A549 (cell line): ENCODE results near the gene DAB1. TPM values are rescaled to one million over a fixed set of nuclear protein-coding genes. Genes with fewer than 3 reads are reported as not detected.
A peak's percentile ranks its signal among the peaks of the same experiment; 100 is the strongest.

Source experiments
- ATAC-seq, 2 experiments: fragments of 200-7000 bp in 1 of 2; fragments of >200 bp in 1 of 2; cut with Nextera tagmentation in 1 of 2; cut with Tn5 transposase in 1 of 2; 3 replicates each; pipeline versions ENCODE4 v1.8.0 to v1.9.1; 2018 to 2020; ENCODE audit warnings: mild to moderate bottlenecking in 1 of 2, moderate library complexity in 1 of 2
- CTCF ChIA-PET: fragments of 300-600 bp; sonication (Branson Sonifier 250); formaldehyde crosslinking; extraction: SDS; loops from one replicate; lab custom pipeline; 2021; ENCODE audit warnings: antibody characterized with exemption, inconsistent platforms; lab: Yijun Ruan, JAX
- POLR2A ChIA-PET: fragments of 350-600 bp; formaldehyde crosslinking; extraction: SDS; loops from one replicate; lab custom pipeline; 2021; ENCODE audit warnings: antibody characterized with exemption, inconsistent platforms; lab: Yijun Ruan, JAX
- DNase-seq, 2 experiments: peaks; one replicate each; pipeline versions ENCODE4 v3.0.0 to v3.0.0-alpha.2; 2011 to 2016; ENCODE audit warnings: low read depth in 1 of 2, low spot score in 1 of 2
- FAIRE-seq: peaks from 2 replicates; lab custom pipeline; 2011; peaks lifted over from hg19 to GRCh38; lab: Jason Lieb, UNC
- H3K27ac ChIP-seq, 2 experiments: fragments of >200 bp; sonication (Bioruptor Twin); formaldehyde crosslinking; 3 replicates each; pipeline ENCODE4 v1.5.1; 2016 to 2017
- H3K4me1 ChIP-seq: fragments of >200 bp; sonication (Bioruptor Twin); formaldehyde crosslinking; 3 replicates; pipeline ENCODE4 v1.6.1; 2016
- H3K4me2 ChIP-seq: fragments of >200 bp; sonication (Bioruptor Twin); formaldehyde crosslinking; 3 replicates; pipeline ENCODE4 v1.6.1; 2016
- H3K4me3 ChIP-seq: fragments of >200 bp; sonication (Bioruptor Twin); formaldehyde crosslinking; 3 replicates; pipeline ENCODE4 v1.5.1; 2016
- H3K9me3 ChIP-seq: fragments of >200 bp; sonication (Bioruptor Twin); formaldehyde crosslinking; 3 replicates; pipeline ENCODE4 v1.6.1; 2016
- BHLHE40 ChIP-seq: IDR thresholded peaks from 2 replicates; pipeline ENCODE4 v1.6.1; 2012; ENCODE audit warnings: low read depth, low read length, inconsistent platforms
- CBX8 ChIP-seq: fragments of 200-600 bp; sonication (generic); IDR thresholded peaks from 2 replicates; pipeline ENCODE4 v1.6.1; 2016
- CEBPB ChIP-seq, 2 experiments: fragments of >200 bp in 1 of 2; sonication (Bioruptor Twin) in 1 of 2; formaldehyde crosslinking in 1 of 2; IDR thresholded peaks; 2 replicates each; pipeline ENCODE4 v1.6.1; 2012 to 2016
- CHD2 ChIP-seq: fragments of 150-350 bp; IDR thresholded peaks from 2 replicates; pipeline ENCODE4 v1.6.1; 2014; ENCODE audit warnings: low read length; ENCODE audit not compliant: partially characterized antibody
- FOSL2 ChIP-seq, 2 experiments: fragments of 450-650 bp in 1 of 2; fragments of >200 bp in 1 of 2; sonication (Bioruptor Twin) in 1 of 2; formaldehyde crosslinking; IDR thresholded peaks; 2 replicates each; pipeline versions ENCODE4 v1.5.0 to v1.6.1; 2016 to 2020; ENCODE audit warnings: mild to moderate bottlenecking in 1 of 2, moderate library complexity in 1 of 2
- HOXA7 ChIP-seq: fragments of 250-450 bp; sonication (Bioruptor Pico); IDR thresholded peaks from 2 replicates; pipeline ENCODE4 v1.5.0; 2020; ENCODE audit warnings: mild to moderate bottlenecking, moderate library complexity
- KDM1A ChIP-seq: fragments of 200-600 bp; sonication (generic); IDR thresholded peaks from 2 replicates; pipeline ENCODE4 v1.6.1; 2016; ENCODE audit warnings: low read depth, mild to moderate bottlenecking
- KDM5A ChIP-seq: fragments of 200-600 bp; sonication (generic); IDR thresholded peaks from 2 replicates; pipeline ENCODE4 v1.6.1; 2016; ENCODE audit warnings: antibody characterized with exemption, mild to moderate bottlenecking
- MAFK ChIP-seq: fragments of 450-650 bp; IDR thresholded peaks from 2 replicates; pipeline ENCODE4 v1.6.1; 2014; ENCODE audit not compliant: partially characterized antibody
- MAZ ChIP-seq: fragments of 150-350 bp; IDR thresholded peaks from 2 replicates; pipeline ENCODE4 v1.6.1; 2014; ENCODE audit warnings: antibody characterized with exemption, low read depth, low read length, borderline replicate concordance
- MYC ChIP-seq: IDR thresholded peaks from 2 replicates; pipeline ENCODE4 v1.6.1; 2012; ENCODE audit warnings: mild to moderate bottlenecking, inconsistent platforms, low read length, improper control_type of control experiment, borderline replicate concordance
- NPAS2 ChIP-seq: fragments of 250-450 bp; sonication (Bioruptor Pico); IDR thresholded peaks from 2 replicates; pipeline ENCODE4 v1.8.0; 2022; ENCODE audit warnings: mild to moderate bottlenecking, moderate library complexity, borderline replicate concordance
- POLR2A ChIP-seq: IDR thresholded peaks from 2 replicates; pipeline ENCODE4 v1.6.1; 2012; ENCODE audit warnings: mild to moderate bottlenecking, low read length
- RARB ChIP-seq: fragments of 250-450 bp; sonication (Bioruptor Pico); IDR thresholded peaks from 2 replicates; pipeline ENCODE4 v1.8.0; 2021; ENCODE audit warnings: mild to moderate bottlenecking, moderate library complexity
- TFCP2L1 ChIP-seq: fragments of 250-450 bp; sonication (Bioruptor Pico); IDR thresholded peaks from 2 replicates; pipeline ENCODE4 v1.5.0; 2021; ENCODE audit warnings: mild to moderate bottlenecking
- ZNF302 ChIP-seq: fragments of 250-450 bp; sonication (Bioruptor Pico); IDR thresholded peaks from 2 replicates; pipeline ENCODE4 v1.9.0; 2021; ENCODE audit warnings: inconsistent platforms, mild to moderate bottlenecking, moderate library complexity
- WGBS: methylation state at CpG from one replicate; pipeline ENCODE4 v1.1.6; 2017; ENCODE audit errors: missing lambda C conversion rate; 5-methylcytosine and 5-hydroxymethylcytosine counted together
- polyA plus RNA-seq, 4 experiments: library from polyadenylated mRNA; depleted of rRNA in 3 of 4; stranded (reverse); fragments of >200 nt; fragmentation: RNase III in 1 of 4; extraction: RNeasy Plus Mini Kit Qiagen cat#74134 plus additional on column Dnase treatment in 1 of 4; gene quantifications; 2 replicates in 3 of 4; 3 replicates in 1 of 4; pipeline ENCODE4 v1.2.3, GENCODE V29; 2011 to 2017
- TF ChIP-seq, protein P1 (sequence below): fragments of 450-650 bp; IDR thresholded peaks from 2 replicates; pipeline ENCODE4 v1.6.1; 2014; ENCODE audit warnings: antibody characterized with exemption
- TF ChIP-seq, protein P2 (sequence below): IDR thresholded peaks from 2 replicates; pipeline ENCODE4 v1.6.1; 2012; ENCODE audit warnings: low read depth, borderline replicate concordance
- TF ChIP-seq, protein P3 (sequence below): fragments of 250-450 bp; sonication (Bioruptor Pico); IDR thresholded peaks from 2 replicates; pipeline ENCODE4 v1.5.0; 2021; ENCODE audit warnings: mild to moderate bottlenecking, moderate library complexity, borderline replicate concordance
- TF ChIP-seq, protein P4 (sequence below): IDR thresholded peaks from 2 replicates; pipeline ENCODE4 v1.6.1; 2012

The DAB1 gene
- polyA plus RNA-seq, 2 of the 4 experiments (the other 2 are of a cell fraction), result not detected

DNA sequence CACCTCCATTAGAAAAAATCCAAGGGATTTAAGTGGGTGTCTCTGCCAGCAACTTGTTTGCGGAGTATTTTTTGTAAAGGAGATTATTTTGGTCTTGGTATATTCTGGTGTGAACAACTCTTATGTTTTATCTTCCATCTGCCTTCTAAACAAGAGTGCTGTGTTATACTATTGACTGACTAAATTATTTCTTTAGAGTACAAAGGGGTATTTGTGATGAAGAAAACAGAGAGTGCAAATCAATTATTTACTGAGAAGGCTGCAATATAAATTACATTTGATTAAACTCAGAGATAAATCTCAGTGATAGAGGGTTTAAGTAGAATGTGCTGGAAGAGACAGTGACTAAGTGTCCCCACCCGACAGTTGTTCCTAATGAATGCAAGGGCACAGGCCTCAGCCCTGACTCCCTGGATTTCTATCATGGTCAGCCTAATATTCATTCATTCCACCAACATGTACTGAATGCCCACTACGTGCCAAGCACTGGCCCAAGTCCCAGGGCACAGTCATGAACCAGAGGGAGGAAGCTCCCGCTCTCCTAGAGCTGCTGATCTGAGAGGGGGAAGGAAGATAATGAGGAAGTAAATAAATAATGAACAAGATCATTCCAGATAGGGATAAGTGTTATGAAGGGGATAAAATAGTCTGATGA, 261.1 kb downstream of the DAB1 start:
- TF ChIP-seq, protein P1, sequence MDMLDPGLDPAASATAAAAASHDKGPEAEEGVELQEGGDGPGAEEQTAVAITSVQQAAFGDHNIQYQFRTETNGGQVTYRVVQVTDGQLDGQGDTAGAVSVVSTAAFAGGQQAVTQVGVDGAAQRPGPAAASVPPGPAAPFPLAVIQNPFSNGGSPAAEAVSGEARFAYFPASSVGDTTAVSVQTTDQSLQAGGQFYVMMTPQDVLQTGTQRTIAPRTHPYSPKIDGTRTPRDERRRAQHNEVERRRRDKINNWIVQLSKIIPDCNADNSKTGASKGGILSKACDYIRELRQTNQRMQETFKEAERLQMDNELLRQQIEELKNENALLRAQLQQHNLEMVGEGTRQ, result no peak
- TF ChIP-seq ZNF302 (CRISPR knock-in tag) (no peak), BHLHE40 (no peak)
- Histone ChIP-seq H3K4me3 (no peak overlapping the region), H3K9me3 (no peaks in the 10 kb centered on the region), H3K27ac (no peak overlapping the region), H3K4me1 (no peaks in the 10 kb centered on the region), H3K4me2 (no peak overlapping the region)
- ATAC-seq (no peak), FAIRE-seq (no peak), DNase-seq (no peak)
- ChIA-PET POLR2A (no interaction called here), CTCF (no interaction called here)
- WGBS, result 18% methylated on average over 4 of the region's 4 CpGs

DNA sequence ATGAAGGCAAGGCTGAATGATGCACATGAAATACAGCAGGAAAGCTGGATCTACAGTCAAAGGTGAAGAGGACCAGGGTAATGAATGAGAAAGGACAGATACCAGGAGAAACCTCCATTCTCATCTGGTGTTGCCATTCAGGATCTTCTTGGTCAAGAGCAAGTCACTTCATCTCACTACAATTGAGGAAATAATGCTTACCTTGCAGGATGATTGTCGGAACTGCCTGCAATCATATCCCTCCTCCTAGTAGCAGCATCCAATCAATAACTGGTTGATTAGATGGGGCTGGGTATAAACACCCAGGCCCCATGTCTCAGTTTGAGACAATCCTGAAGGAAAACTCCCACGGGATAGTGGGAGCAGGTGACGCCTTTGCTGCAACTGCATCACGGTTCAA, 263.3 kb downstream of the DAB1 start:
- no peak for ATAC-seq
- no peak for DNase-seq
- H3K27ac ChIP-seq, result no peak overlapping the region
- WGBS, result 11% methylated on average over 4 of the region's 4 CpGs
- CTCF ChIA-PET, result no interaction called here
- POLR2A ChIA-PET, result no interaction called here
- no peaks in the 10 kb centered on the region for H3K9me3 ChIP-seq
- TF ChIP-seq MAFK (peak; percentile 46), KDM1A (no peak), KDM5A (no peak), HOXA7 (CRISPR knock-in tag) (no peak), NPAS2 (CRISPR knock-in tag) (no peak)
- TF ChIP-seq, protein P2, sequence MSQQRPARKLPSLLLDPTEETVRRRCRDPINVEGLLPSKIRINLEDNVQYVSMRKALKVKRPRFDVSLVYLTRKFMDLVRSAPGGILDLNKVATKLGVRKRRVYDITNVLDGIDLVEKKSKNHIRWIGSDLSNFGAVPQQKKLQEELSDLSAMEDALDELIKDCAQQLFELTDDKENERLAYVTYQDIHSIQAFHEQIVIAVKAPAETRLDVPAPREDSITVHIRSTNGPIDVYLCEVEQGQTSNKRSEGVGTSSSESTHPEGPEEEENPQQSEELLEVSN, result no peak
- TF ChIP-seq, all 56 proteins: peak for 1
- Histone ChIP-seq H3K4me3 (no peak overlapping the region), H3K4me1 (no peaks in the 10 kb centered on the region), H3K4me2 (no peak overlapping the region)
- no peak for FAIRE-seq

DNA sequence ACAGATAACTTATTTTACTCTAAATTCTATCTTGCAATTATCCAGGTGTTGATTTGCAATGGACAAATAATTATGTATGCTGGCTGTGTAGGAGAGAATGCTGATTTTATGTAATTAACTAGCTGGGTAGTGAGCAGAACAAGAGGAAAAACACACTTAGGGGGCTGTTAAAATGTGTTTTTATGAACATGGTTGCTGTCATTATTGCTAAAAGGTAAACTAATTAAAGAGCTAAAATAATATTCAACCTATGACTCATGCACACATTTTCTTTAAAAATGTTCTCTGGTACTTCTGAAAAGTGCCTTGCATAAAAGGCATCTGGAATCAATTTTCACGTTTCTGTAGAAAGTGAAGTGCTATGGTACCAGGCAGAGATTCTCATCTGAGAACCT, 265.3 kb downstream of the DAB1 start:
- no peaks in the 10 kb centered on the region for H3K9me3 ChIP-seq
- H3K4me3 ChIP-seq, result no peak overlapping the region
- DNase-seq (no peak), ATAC-seq (no peak), FAIRE-seq (no peak)
- ChIA-PET POLR2A (no interaction called here), CTCF (no interaction called here)
- H3K27ac ChIP-seq, result no peak overlapping the region
- H3K4me2 ChIP-seq, result no peak overlapping the region
- 0% methylated on average over 1 of the region's 1 CpG for WGBS
- no peaks in the 10 kb centered on the region for H3K4me1 ChIP-seq
- TF ChIP-seq, protein P3, sequence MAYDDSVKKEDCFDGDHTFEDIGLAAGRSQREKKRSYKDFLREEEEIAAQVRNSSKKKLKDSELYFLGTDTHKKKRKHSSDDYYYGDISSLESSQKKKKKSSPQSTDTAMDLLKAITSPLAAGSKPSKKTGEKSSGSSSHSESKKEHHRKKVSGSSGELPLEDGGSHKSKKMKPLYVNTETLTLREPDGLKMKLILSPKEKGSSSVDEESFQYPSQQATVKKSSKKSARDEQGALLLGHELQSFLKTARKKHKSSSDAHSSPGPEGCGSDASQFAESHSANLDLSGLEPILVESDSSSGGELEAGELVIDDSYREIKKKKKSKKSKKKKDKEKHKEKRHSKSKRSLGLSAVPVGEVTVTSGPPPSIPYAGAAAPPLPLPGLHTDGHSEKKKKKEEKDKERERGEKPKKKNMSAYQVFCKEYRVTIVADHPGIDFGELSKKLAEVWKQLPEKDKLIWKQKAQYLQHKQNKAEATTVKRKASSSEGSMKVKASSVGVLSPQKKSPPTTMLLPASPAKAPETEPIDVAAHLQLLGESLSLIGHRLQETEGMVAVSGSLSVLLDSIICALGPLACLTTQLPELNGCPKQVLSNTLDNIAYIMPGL (CRISPR knock-in tag), result no peak
- no peak for TF ChIP-seq CEBPB (IDR thresholded peaks at IDR 0.05)
- no peak for TF ChIP-seq POLR2A
- TF ChIP-seq TFCP2L1 (CRISPR knock-in tag), result no peak
- TF ChIP-seq KDM5A, result no peak
- no peak for TF ChIP-seq CBX8
- no peak for TF ChIP-seq FOSL2 (IDR thresholded peaks at IDR 0.05)
- no peak for TF ChIP-seq FOSL2 (CRISPR knock-in tag; IDR thresholded peaks at IDR 0.05)
- TF ChIP-seq RARB, result no peak
- TF ChIP-seq HOXA7 (CRISPR knock-in tag), result no peak
- TF ChIP-seq MYC, result no peak
- TF ChIP-seq, protein P4, sequence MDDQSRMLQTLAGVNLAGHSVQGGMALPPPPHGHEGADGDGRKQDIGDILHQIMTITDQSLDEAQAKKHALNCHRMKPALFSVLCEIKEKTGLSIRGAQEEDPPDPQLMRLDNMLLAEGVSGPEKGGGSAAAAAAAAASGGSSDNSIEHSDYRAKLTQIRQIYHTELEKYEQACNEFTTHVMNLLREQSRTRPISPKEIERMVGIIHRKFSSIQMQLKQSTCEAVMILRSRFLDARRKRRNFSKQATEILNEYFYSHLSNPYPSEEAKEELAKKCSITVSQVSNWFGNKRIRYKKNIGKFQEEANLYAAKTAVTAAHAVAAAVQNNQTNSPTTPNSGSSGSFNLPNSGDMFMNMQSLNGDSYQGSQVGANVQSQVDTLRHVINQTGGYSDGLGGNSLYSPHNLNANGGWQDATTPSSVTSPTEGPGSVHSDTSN, result no peak
- TF ChIP-seq, protein P1, result no peak
- no peak for TF ChIP-seq CHD2
- TF ChIP-seq MAZ, result no peak
- TF ChIP-seq, all 56 proteins: peak for 0
